MCF 10A (cell line): Measurements from ENCODE around the gene PIK3AP1. TPM values are rescaled to one million over a fixed set of nuclear protein-coding genes. Genes with fewer than 3 reads are reported as not detected.

Source experiments
- BruUV-seq: library from RNA; stranded (reverse); fragments of 400-500 nt; replicated peaks from 2 replicates; lab custom pipeline; 2021; lab: Mats Ljungman, UMichigan
- CTCF ChIA-PET: fragments of 300-600 bp; sonication (Branson Sonifier 250); formaldehyde crosslinking; extraction: SDS; loops from one replicate; lab custom pipeline; 2021; ENCODE audit warnings: antibody characterized with exemption, inconsistent platforms; lab: Yijun Ruan, JAX
- POLR2A ChIA-PET: fragments of 300-600, 350-650 bp; sonication (Branson Sonifier 250); formaldehyde crosslinking; extraction: SDS; loops from one replicate; lab custom pipeline; 2020; ENCODE audit warnings: antibody characterized with exemption, inconsistent platforms; lab: Yijun Ruan, JAX
- DNase-seq: peaks from one replicate; pipeline ENCODE4 v3.0.0-alpha.2; 2018; ENCODE audit not compliant: unreplicated experiment
- H3K27ac Mint-ChIP-seq: one replicate; pipeline ENCODE4 v1.8.0; 2022; ENCODE audit warnings: mild to moderate bottlenecking, low read depth, mixed read lengths; ENCODE audit not compliant: unreplicated experiment
- H3K27me3 Mint-ChIP-seq: one replicate; pipeline ENCODE4 v1.8.0; 2022; ENCODE audit warnings: mixed read lengths; ENCODE audit not compliant: insufficient read depth, unreplicated experiment
- H3K36me3 Mint-ChIP-seq: one replicate; pipeline ENCODE4 v1.8.0; 2022; ENCODE audit warnings: mild to moderate bottlenecking, moderate library complexity, mixed read lengths; ENCODE audit not compliant: insufficient read depth, unreplicated experiment
- H3K4me1 Mint-ChIP-seq: one replicate; pipeline ENCODE4 v1.8.0; 2022; ENCODE audit warnings: mixed read lengths; ENCODE audit not compliant: insufficient read depth, unreplicated experiment
- H3K4me3 Mint-ChIP-seq: one replicate; pipeline ENCODE4 v1.8.0; 2022; ENCODE audit warnings: mild to moderate bottlenecking, moderate library complexity, mixed read lengths; ENCODE audit not compliant: unreplicated experiment
- H3K9me3 Mint-ChIP-seq: one replicate; pipeline ENCODE4 v1.8.0; 2022; ENCODE audit warnings: mixed read lengths; ENCODE audit not compliant: unreplicated experiment
- intact Hi-C: fragments of 100-400 bp; cut with micrococcal nuclease; formaldehyde crosslinking; loops from 2 replicates; pipeline ENCODE4 v1.14.1; 2022
- total RNA-seq: library from RNA; stranded (reverse); gene quantifications from 2 replicates; pipeline ENCODE4 v1.2.3, GENCODE V29; 2022
- TF ChIP-seq, protein P1 (sequence below): fragments of 200-600 bp; IDR thresholded peaks from one replicate; pipeline ENCODE4 v1.8.0; 2022; ENCODE audit warnings: antibody characterized with exemption, mild to moderate bottlenecking; ENCODE audit not compliant: unreplicated experiment

Gene PIK3AP1
- total RNA-seq, 1 experiment from 2014 or later = not detected

DNA sequence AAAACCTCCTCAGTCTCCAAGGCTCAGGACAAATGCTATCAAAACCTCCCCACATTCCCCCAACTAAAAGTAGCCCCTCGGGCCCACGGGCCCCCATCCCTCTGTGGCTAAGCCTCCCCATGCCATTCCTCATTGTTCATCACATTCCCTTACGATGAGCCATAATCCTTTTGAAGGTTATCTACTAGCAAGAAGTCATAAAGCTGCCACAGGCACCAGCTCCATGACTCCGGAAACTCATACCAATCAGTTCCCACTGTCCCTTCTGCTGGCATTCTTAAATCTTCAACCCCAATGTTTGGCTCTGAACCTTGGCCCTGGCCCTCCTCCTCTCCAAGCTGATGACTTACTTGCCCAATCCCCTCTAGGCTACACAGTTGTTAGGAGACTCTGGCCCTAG is 114.1 kb downstream of the PIK3AP1 start:
- ChIA-PET CTCF (interaction anchor here (1.6 kb wide), 1 partner anchor 10 kb away, joined by 5 read pairs; no protein-coding TSS in a partner anchor), POLR2A (interaction anchor here (0.7 to 1.1 kb wide), 2 partner anchors 10 to 553 kb away, joined by 3 to 5 read pairs; no protein-coding TSS in a partner anchor)
- Mint-ChIP-seq H3K27me3 (no peaks in the 10 kb centered on the region), H3K27ac (no peak overlapping the region), H3K4me1 (no peaks in the 10 kb centered on the region), H3K4me3 (no peak overlapping the region), H3K9me3 (no peaks in the 10 kb centered on the region), H3K36me3 (no peaks in the 10 kb centered on the region)
- no peak for DNase-seq
- BruUV-seq = no TSS peak
- TF ChIP-seq, protein P1, sequence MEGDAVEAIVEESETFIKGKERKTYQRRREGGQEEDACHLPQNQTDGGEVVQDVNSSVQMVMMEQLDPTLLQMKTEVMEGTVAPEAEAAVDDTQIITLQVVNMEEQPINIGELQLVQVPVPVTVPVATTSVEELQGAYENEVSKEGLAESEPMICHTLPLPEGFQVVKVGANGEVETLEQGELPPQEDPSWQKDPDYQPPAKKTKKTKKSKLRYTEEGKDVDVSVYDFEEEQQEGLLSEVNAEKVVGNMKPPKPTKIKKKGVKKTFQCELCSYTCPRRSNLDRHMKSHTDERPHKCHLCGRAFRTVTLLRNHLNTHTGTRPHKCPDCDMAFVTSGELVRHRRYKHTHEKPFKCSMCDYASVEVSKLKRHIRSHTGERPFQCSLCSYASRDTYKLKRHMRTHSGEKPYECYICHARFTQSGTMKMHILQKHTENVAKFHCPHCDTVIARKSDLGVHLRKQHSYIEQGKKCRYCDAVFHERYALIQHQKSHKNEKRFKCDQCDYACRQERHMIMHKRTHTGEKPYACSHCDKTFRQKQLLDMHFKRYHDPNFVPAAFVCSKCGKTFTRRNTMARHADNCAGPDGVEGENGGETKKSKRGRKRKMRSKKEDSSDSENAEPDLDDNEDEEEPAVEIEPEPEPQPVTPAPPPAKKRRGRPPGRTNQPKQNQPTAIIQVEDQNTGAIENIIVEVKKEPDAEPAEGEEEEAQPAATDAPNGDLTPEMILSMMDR = no peak
- intact Hi-C loops = no loop called here

DNA sequence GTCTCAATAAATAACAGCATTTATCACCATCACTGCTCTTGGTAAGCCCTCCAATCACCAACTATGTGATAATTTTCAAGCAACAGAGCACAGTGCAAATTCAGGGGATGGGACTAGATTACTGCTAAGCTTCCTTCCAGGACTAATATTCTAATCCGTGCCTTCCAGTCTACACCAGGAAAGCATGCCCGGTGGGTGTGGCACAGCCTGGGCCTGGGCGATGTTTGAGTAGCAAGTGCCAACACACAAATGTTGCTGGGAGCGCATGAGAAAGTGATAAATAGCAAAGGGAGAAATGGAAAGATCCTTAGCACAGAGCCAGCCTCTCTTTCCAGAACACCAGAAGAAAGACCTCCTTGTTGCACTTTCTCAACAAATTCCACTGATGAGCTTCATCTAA is 120.0 kb downstream of the PIK3AP1 start:
- TF ChIP-seq, protein P1 = no peak
- Mint-ChIP-seq H3K27ac (no peak overlapping the region), H3K9me3 (no peaks in the 10 kb centered on the region), H3K4me3 (no peak overlapping the region), H3K36me3 (no peaks in the 10 kb centered on the region), H3K27me3 (no peaks in the 10 kb centered on the region), H3K4me1 (no peaks in the 10 kb centered on the region)
- ChIA-PET POLR2A (no interaction called here), CTCF (interaction anchor here (0.6 to 1.3 kb wide), 3 partner anchors 41 to 371 kb away, joined by 3 read pairs; no protein-coding TSS in a partner anchor)
- intact Hi-C loops = no loop called here
- no peak for DNase-seq
- BruUV-seq = no TSS peak

DNA sequence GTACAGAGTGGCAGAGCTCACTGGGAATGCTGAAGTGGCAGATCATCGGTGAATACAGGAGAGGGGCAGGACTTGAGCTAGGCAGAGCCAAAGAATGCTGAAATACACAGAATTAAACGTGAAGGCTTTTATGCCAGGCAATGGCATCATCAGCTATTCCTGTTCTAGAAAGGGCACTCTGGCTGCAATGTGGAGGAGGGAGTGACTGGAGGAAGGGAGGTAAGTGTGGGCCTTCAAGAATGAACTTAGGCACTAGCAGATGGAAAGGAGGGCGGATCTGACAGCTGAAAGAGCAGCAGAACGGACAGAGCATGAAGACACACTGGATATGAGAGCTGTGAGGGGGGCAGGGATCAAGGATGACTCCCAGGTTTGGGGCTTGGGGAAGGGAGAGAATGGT is 121.5 kb downstream of the PIK3AP1 start:
- no peaks in the 10 kb centered on the region for H3K36me3 Mint-ChIP-seq
- no peak overlapping the region for H3K27ac Mint-ChIP-seq
- H3K4me3 Mint-ChIP-seq = no peak overlapping the region
- intact Hi-C loops = no loop called here
- TF ChIP-seq, protein P1 = no peak
- H3K27me3 Mint-ChIP-seq = no peaks in the 10 kb centered on the region
- H3K9me3 Mint-ChIP-seq = no peaks in the 10 kb centered on the region
- CTCF ChIA-PET = interaction anchor here (1.3 kb wide), 1 partner anchor 43 kb away, joined by 3 read pairs; no protein-coding TSS in a partner anchor
- no peaks in the 10 kb centered on the region for H3K4me1 Mint-ChIP-seq
- POLR2A ChIA-PET = no interaction called here
- BruUV-seq = no TSS peak
- no peak for DNase-seq

DNA sequence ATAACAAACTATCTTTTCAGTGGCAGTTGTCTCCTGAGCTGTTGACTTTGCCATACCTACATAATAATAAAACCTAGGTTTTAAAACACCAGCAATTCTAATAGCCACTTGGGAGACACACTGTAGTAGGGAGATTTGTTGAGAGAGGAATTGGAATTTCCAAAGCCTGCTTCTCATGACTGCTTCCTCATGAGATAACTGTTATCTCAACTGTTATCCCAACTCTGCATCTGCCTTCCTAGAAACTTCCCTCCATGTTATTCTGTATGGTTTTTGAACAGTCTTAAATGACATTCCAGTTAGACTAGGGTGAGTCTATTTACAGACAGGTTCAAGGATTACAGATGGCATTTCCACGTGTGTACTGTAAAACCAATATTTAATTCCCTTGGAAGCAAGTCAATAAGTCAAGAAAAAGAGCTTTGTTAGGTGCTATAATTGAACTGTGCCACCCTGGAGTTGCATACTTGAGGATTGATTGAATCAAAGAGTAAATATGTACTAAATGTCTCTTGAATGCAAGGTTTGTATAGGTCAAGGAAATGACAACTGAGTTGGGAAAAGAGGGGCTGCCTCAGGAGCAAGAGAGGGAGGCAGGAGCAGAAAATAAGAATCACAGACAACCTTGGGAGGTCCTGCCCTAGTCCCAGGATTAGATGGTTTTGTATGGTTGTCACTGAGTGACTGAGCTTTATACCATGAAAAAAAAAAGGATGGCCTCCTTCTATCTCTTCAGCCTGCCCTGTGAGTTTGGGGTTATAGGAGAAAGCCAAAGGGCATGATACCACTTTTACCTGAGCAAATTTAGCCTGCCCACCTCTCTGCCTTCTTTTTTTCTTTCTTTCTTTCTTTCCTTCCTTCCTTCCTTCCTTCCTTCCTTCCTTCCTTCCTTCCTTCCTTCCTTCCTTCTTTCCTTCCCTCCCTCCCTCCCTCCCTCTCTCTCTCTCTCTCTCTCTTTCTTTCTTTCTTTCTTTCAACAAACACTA is 123.6 kb downstream of the PIK3AP1 start:
- Mint-ChIP-seq H3K4me1 (no peaks in the 10 kb centered on the region), H3K27ac (no peak overlapping the region), H3K27me3 (no peaks in the 10 kb centered on the region), H3K4me3 (no peak overlapping the region), H3K9me3 (no peaks in the 10 kb centered on the region), H3K36me3 (no peaks in the 10 kb centered on the region)
- CTCF ChIA-PET = interaction anchor here (0.8 to 1.4 kb wide), 3 partner anchors 9 to 221 kb away, joined by 3 to 5 read pairs (median 3); no protein-coding TSS in a partner anchor
- TF ChIP-seq, protein P1 = no peak
- POLR2A ChIA-PET = interaction anchor here (1.0 kb wide), 1 partner anchor 9 kb away, joined by 7 read pairs; the partner anchor contains the start of gene TM9SF3
- no peak for DNase-seq
- intact Hi-C loops = no loop called here
- BruUV-seq = no TSS peak
